SK-N-SH (cell line): Measurements from ENCODE around the gene COL24A1.
"Not testable (repeated sequence)": the region's sequence is repeated elsewhere in the genome, so short reads cannot be mapped to it uniquely, and the experiment has no call there.

Source experiments
- CHD2 ChIP-seq: fragments of 150-350 bp; IDR thresholded peaks from 2 replicates; pipeline ENCODE4 v1.6.1; 2018; ENCODE audit warnings: low read length; ENCODE audit not compliant: partially characterized antibody
- CTCF ChIP-seq: fragments of 200-600 bp; sonication (generic); IDR thresholded peaks from 2 replicates; pipeline ENCODE4 v1.6.1; 2017; ENCODE audit warnings: antibody characterized with exemption, mild to moderate bottlenecking, moderate library complexity
- FOXM1 ChIP-seq: IDR thresholded peaks from 2 replicates; pipeline ENCODE4 v1.4.0; 2012; ENCODE audit warnings: low read depth, mild to moderate bottlenecking
- IRF3 ChIP-seq: fragments of 150-350 bp; IDR thresholded peaks from 2 replicates; pipeline ENCODE4 v1.6.1; 2016; ENCODE audit warnings: mild to moderate bottlenecking, low read depth, low read length
- MAX ChIP-seq: IDR thresholded peaks from 2 replicates; pipeline ENCODE4 v1.4.0; 2012; ENCODE audit warnings: low read depth
- POLR2AphosphoS5 ChIP-seq: IDR thresholded peaks from 2 replicates; pipeline ENCODE4 v1.6.1; 2012; ENCODE audit warnings: low read depth, low read length
- RAD21 ChIP-seq: IDR thresholded peaks from 2 replicates; pipeline ENCODE4 v1.6.1; 2012; ENCODE audit warnings: mild to moderate bottlenecking, low read length
- SIN3A ChIP-seq: IDR thresholded peaks from 2 replicates; pipeline ENCODE4 v1.6.1; 2012; ENCODE audit warnings: low read depth, mild to moderate bottlenecking, low read length, moderate library complexity, borderline replicate concordance
- TEAD4 ChIP-seq: IDR thresholded peaks from 2 replicates; pipeline ENCODE4 v1.4.0; 2012; ENCODE audit warnings: mild to moderate bottlenecking, borderline replicate concordance; ENCODE audit not compliant: insufficient read depth
- USF2 ChIP-seq: fragments of 150-350 bp; IDR thresholded peaks from 2 replicates; pipeline ENCODE4 v1.6.1; 2017; ENCODE audit warnings: antibody characterized with exemption, low read length, low read depth, borderline replicate concordance
- YY1 ChIP-seq: IDR thresholded peaks from 2 replicates; pipeline ENCODE4 v1.4.0; 2012; ENCODE audit warnings: low read depth, mild to moderate bottlenecking
- ZBTB33 ChIP-seq: IDR thresholded peaks from 2 replicates; pipeline ENCODE4 v1.4.0; 2012; ENCODE audit warnings: low read depth, borderline replicate concordance

DNA sequence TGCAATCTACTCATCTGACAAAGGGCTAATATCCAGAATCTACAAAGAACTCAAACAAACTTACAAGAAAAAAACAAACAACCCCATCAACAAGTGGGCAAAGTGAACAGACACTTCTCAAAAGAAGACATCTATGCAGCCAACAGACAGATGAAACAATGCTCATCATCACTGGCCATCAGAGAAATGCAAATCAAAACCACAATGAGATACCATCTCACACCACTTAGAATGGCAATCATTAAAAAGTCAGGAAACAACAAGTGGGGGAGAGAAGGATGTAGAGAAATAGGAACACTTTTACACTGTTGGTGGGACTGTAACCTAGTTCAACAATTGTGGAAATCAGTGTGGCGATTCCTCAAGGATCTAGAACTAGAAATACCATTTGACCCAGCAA is 292.9 kb downstream of the COL24A1 start:
- not testable (repeated sequence) for TF ChIP-seq CTCF, ZBTB33, TEAD4, CHD2, POLR2AphosphoS5, MAX, IRF3, RAD21, SIN3A, USF2, FOXM1, YY1
